ENCODE data around the gene ZFC3H1.

GRCh38 chr12:71621938-71622337 is 41.7 kb downstream of the ZFC3H1 start:
- no peak for TF ChIP-seq EZH2 (IDR thresholded peaks at IDR 0.05; ENCODE audit: low read depth)
- no peak for TF ChIP-seq CTCF (conservative IDR thresholded peaks at IDR 0.05)
